H9 (cell line): ENCODE results near the gene GALNT13. TPM values are rescaled to one million over a fixed set of nuclear protein-coding genes. Genes with fewer than 3 reads are reported as not detected.
A peak's percentile ranks its signal among the peaks of the same experiment; 100 is the strongest.

Source experiments
- DNase-seq: peaks from one replicate; pipeline ENCODE4 v3.0.0-alpha.2; 2017
- H2AFZ ChIP-seq: one replicate; pipeline ENCODE4 v1.6.1; 2013; ENCODE audit warnings: mild to moderate bottlenecking, low read length, control low read depth, moderate library complexity
- H2AK5ac ChIP-seq: 2 replicates; pipeline ENCODE4 v1.6.1; 2013; ENCODE audit warnings: low read length, control low read depth, mixed read lengths; ENCODE audit not compliant: insufficient read length
- H2BK120ac ChIP-seq: one replicate; pipeline ENCODE4 v1.6.1; 2013; ENCODE audit warnings: low read depth, mild to moderate bottlenecking, low read length, control low read depth, inconsistent platforms; ENCODE audit not compliant: poor library complexity, severe bottlenecking
- H2BK12ac ChIP-seq: 2 replicates; pipeline ENCODE4 v1.6.1; 2013; ENCODE audit warnings: low read length, control low read depth, mixed read lengths, low read depth; ENCODE audit not compliant: insufficient read length
- H2BK15ac ChIP-seq: 2 replicates; pipeline ENCODE4 v1.6.1; 2013; ENCODE audit warnings: low read depth, low read length, control low read depth
- H2BK20ac ChIP-seq: one replicate; pipeline ENCODE4 v1.6.1; 2013; ENCODE audit warnings: low read depth, mild to moderate bottlenecking, low read length, control low read depth, inconsistent platforms; ENCODE audit not compliant: poor library complexity, severe bottlenecking
- H2BK5ac ChIP-seq: 2 replicates; pipeline ENCODE4 v1.6.1; 2013; ENCODE audit warnings: low read length, control low read depth, mixed read lengths; ENCODE audit not compliant: insufficient read length
- H3K14ac ChIP-seq: 2 replicates; pipeline ENCODE4 v1.6.1; 2013; ENCODE audit warnings: low read length, control low read depth; ENCODE audit not compliant: insufficient read depth
- H3K18ac ChIP-seq: 2 replicates; pipeline ENCODE4 v1.6.1; 2013; ENCODE audit warnings: low read depth, mild to moderate bottlenecking, mixed read lengths, low read length, control low read depth; ENCODE audit not compliant: insufficient read length
- H3K23ac ChIP-seq: 2 replicates; pipeline ENCODE4 v1.6.1; 2013; ENCODE audit warnings: low read length, control low read depth, mixed read lengths, low read depth; ENCODE audit not compliant: insufficient read length
- H3K23me2 ChIP-seq: 2 replicates; pipeline ENCODE4 v1.6.1; 2013; ENCODE audit warnings: low read depth, mild to moderate bottlenecking, mixed read lengths, low read length, control low read depth; ENCODE audit not compliant: insufficient read length, poor library complexity, severe bottlenecking
- H3K27ac ChIP-seq: 2 replicates; pipeline ENCODE4 v1.5.1; 2013; ENCODE audit warnings: low read length, control low read depth, mixed read lengths, low read depth; ENCODE audit not compliant: insufficient read length
- H3K27me3 ChIP-seq: 2 replicates; pipeline ENCODE4 v1.6.1; 2013; ENCODE audit warnings: low read length, control low read depth, inconsistent platforms; ENCODE audit not compliant: insufficient read depth
- H3K4ac ChIP-seq: 2 replicates; pipeline ENCODE4 v1.6.1; 2013; ENCODE audit warnings: low read depth, mild to moderate bottlenecking, control low read depth, inconsistent platforms, low read length, moderate library complexity
- H3K4me1 ChIP-seq: 2 replicates; pipeline ENCODE4 v1.6.1; 2013; ENCODE audit warnings: low read length, control low read depth, inconsistent platforms; ENCODE audit not compliant: insufficient read depth
- H3K4me2 ChIP-seq: 2 replicates; pipeline ENCODE4 v1.6.1; 2013; ENCODE audit warnings: low read length, control low read depth, mixed read lengths; ENCODE audit not compliant: insufficient read length, insufficient read depth
- H3K56ac ChIP-seq: 2 replicates; pipeline ENCODE4 v1.6.1; 2013; ENCODE audit warnings: low read depth, mild to moderate bottlenecking, mixed read lengths, low read length, control low read depth; ENCODE audit not compliant: insufficient read length
- H3K79me1 ChIP-seq: 2 replicates; pipeline ENCODE4 v1.6.1; 2013; ENCODE audit warnings: low read depth, mild to moderate bottlenecking, moderate library complexity, low read length, control low read depth, inconsistent platforms; ENCODE audit not compliant: insufficient read depth, poor library complexity, severe bottlenecking
- H3K79me2 ChIP-seq: 2 replicates; pipeline ENCODE4 v1.6.1; 2013; ENCODE audit warnings: low read length, control low read depth, inconsistent platforms; ENCODE audit not compliant: insufficient read depth
- H3K9ac ChIP-seq: 2 replicates; pipeline ENCODE4 v1.6.1; 2013; ENCODE audit warnings: low read length, control low read depth, mixed read lengths; ENCODE audit not compliant: insufficient read length; ENCODE audit errors: extremely low read depth
- H3K9me3 ChIP-seq: one replicate; pipeline ENCODE4 v1.6.1; 2013; ENCODE audit warnings: low read depth, low read length, inconsistent platforms; ENCODE audit not compliant: control insufficient read depth
- H3T11ph ChIP-seq: one replicate; pipeline ENCODE4 v1.6.1; 2013; ENCODE audit warnings: mild to moderate bottlenecking, low read length, control low read depth, inconsistent platforms
- H4K20me1 ChIP-seq: one replicate; pipeline ENCODE4 v1.6.1; 2013; ENCODE audit not compliant: control insufficient read depth, insufficient read length, insufficient read depth
- H4K5ac ChIP-seq: 2 replicates; pipeline ENCODE4 v1.6.1; 2013; ENCODE audit warnings: low read depth, mild to moderate bottlenecking, mixed read lengths, low read length, control low read depth; ENCODE audit not compliant: insufficient read length
- H4K8ac ChIP-seq: replicated peaks from 2 replicates; pipeline ENCODE4 v1.6.1; 2013; ENCODE audit warnings: low read length, control low read depth, mixed read lengths, low read depth; ENCODE audit not compliant: insufficient read length
- H4K91ac ChIP-seq: 2 replicates; pipeline ENCODE4 v1.6.1; 2013; ENCODE audit warnings: low read depth, mild to moderate bottlenecking, moderate library complexity, mixed read lengths, low read length, control low read depth; ENCODE audit not compliant: insufficient read length
- H3K27ac Mint-ChIP-seq, 3 experiments: 2 replicates in 2 of 3; 3 replicates in 1 of 3; pipeline ENCODE4 v1.8.0; 2020 to 2021; ENCODE audit warnings: mixed read lengths in 3 of 3, mild to moderate bottlenecking in 1 of 3, moderate library complexity in 1 of 3
- H3K27me3 Mint-ChIP-seq: 2 replicates; pipeline ENCODE4 v1.8.0; 2021; ENCODE audit warnings: low read depth, mild to moderate bottlenecking, moderate library complexity, mixed read lengths
- H3K36me3 Mint-ChIP-seq, 3 experiments: 2 replicates in 2 of 3; 3 replicates in 1 of 3; pipeline ENCODE4 v1.8.0; 2020 to 2021; ENCODE audit warnings: low read depth in 3 of 3, mixed read lengths in 3 of 3; ENCODE audit not compliant: insufficient read depth in 1 of 3
- H3K4me1 Mint-ChIP-seq, 2 experiments: 2 replicates each; pipeline ENCODE4 v1.8.0; 2020; ENCODE audit warnings: mixed read lengths in 2 of 2
- H3K4me3 Mint-ChIP-seq, 2 experiments: 2 replicates in 1 of 2; 3 replicates in 1 of 2; pipeline ENCODE4 v1.8.0; 2020 to 2021; ENCODE audit warnings: mild to moderate bottlenecking in 2 of 2, mixed read lengths in 2 of 2, moderate library complexity in 1 of 2
- H3K9me3 Mint-ChIP-seq, 2 experiments: 2 replicates in 1 of 2; 3 replicates in 1 of 2; pipeline ENCODE4 v1.8.0; 2020; ENCODE audit warnings: mild to moderate bottlenecking in 2 of 2, mixed read lengths in 2 of 2, moderate library complexity in 1 of 2
- WGBS: extraction: QIAGEN DNeasy Blood & Tissue Kit; methylation state at CpG from one replicate; pipeline ENCODE4 v1.1.7; 2013; ENCODE audit warnings: missing lambda C conversion rate, low lambda C conversion rate, mixed read lengths; ENCODE audit not compliant: insufficient read length; ENCODE audit errors: extremely low coverage; 5-methylcytosine and 5-hydroxymethylcytosine counted together
- total RNA-seq: library from RNA; stranded (reverse); gene quantifications from 2 replicates; pipeline ENCODE4 v1.2.1, GENCODE V29; 2021
- TF ChIP-seq, protein P1 (sequence below): fragments of 200-600 bp; sonication (generic); conservative IDR thresholded peaks from 3 replicates; pipeline ENCODE4 v1.8.0; 2021; ENCODE audit warnings: antibody characterized with exemption, mild to moderate bottlenecking

Gene GALNT13
- total RNA-seq, 1 experiment from 2014 or later: 6.6 TPM

GRCh38 chr2:154143105-154143504 is 271.4 kb downstream of the GALNT13 start:
- Histone ChIP-seq H4K5ac (no peak overlapping the region), H2BK120ac (no peak overlapping the region), H3K27me3 (no peaks in the 10 kb centered on the region), H3K9me3 (no peaks in the 10 kb centered on the region), H2BK20ac (no peak overlapping the region), H3K79me1 (no peaks in the 10 kb centered on the region), H3K79me2 (no peaks in the 10 kb centered on the region), H3K23me2 (no peaks in the 10 kb centered on the region), H3K18ac (no peak overlapping the region), H2BK5ac (no peak overlapping the region), H2AK5ac (no peak overlapping the region), H3K9ac (no peak overlapping the region), H4K91ac (no peak overlapping the region), H4K20me1 (no peaks in the 10 kb centered on the region), H2AFZ (no peak overlapping the region), H2BK15ac (no peak overlapping the region), H3K56ac (no peak overlapping the region), H3K4me2 (no peak overlapping the region), H3K4ac (no peak overlapping the region), H3K4me1 (no peaks in the 10 kb centered on the region), H2BK12ac (no peak overlapping the region), H4K8ac (no peak overlapping the region), H3T11ph (no peak overlapping the region), H3K27ac (peak overlapping the region; percentile 10), H3K14ac (no peak overlapping the region), H3K23ac (no peak overlapping the region)
- H3K27me3 Mint-ChIP-seq: no peaks in the 10 kb centered on the region
- DNase-seq: peak; percentile 49
- H3K9me3 Mint-ChIP-seq: peaks cover 0 to 3% of the 10 kb centered on the region in 2 experiments; a peak in 2 of 5 replicates
- H3K27ac Mint-ChIP-seq: peak overlapping the region in 1 of 3 experiments; percentile 47; a peak in 1 of 7 replicates
- no CpG with 5 or more reads among the region's 4 CpGs for WGBS
- TF ChIP-seq, protein P1, sequence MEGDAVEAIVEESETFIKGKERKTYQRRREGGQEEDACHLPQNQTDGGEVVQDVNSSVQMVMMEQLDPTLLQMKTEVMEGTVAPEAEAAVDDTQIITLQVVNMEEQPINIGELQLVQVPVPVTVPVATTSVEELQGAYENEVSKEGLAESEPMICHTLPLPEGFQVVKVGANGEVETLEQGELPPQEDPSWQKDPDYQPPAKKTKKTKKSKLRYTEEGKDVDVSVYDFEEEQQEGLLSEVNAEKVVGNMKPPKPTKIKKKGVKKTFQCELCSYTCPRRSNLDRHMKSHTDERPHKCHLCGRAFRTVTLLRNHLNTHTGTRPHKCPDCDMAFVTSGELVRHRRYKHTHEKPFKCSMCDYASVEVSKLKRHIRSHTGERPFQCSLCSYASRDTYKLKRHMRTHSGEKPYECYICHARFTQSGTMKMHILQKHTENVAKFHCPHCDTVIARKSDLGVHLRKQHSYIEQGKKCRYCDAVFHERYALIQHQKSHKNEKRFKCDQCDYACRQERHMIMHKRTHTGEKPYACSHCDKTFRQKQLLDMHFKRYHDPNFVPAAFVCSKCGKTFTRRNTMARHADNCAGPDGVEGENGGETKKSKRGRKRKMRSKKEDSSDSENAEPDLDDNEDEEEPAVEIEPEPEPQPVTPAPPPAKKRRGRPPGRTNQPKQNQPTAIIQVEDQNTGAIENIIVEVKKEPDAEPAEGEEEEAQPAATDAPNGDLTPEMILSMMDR: no peak
- no peak overlapping the region for H3K4me3 Mint-ChIP-seq
- peaks cover 4 to 9% of the 10 kb centered on the region in 2 experiments; a peak in 3 of 4 replicates for H3K4me1 Mint-ChIP-seq
- no peaks in the 10 kb centered on the region for H3K36me3 Mint-ChIP-seq
